GM20000 (cell line): ENCODE measurements around the gene KLHL3.
"Not testable (repeated sequence)": the region's sequence is repeated elsewhere in the genome, so short reads cannot be mapped to it uniquely, and the experiment has no call there.

ENCODE experiments used
- DNase-seq: peaks from one replicate; pipeline ENCODE4 v3.0.0; 2012; ENCODE audit warnings: low spot score
- TF ChIP-seq, protein P1 (sequence below): IDR thresholded peaks from 2 replicates; pipeline ENCODE4 v1.5.1; 2012; ENCODE audit warnings: mild to moderate bottlenecking, control low read depth; ENCODE audit errors: extremely low read depth, missing control alignments

KLHL3 gene

DNA sequence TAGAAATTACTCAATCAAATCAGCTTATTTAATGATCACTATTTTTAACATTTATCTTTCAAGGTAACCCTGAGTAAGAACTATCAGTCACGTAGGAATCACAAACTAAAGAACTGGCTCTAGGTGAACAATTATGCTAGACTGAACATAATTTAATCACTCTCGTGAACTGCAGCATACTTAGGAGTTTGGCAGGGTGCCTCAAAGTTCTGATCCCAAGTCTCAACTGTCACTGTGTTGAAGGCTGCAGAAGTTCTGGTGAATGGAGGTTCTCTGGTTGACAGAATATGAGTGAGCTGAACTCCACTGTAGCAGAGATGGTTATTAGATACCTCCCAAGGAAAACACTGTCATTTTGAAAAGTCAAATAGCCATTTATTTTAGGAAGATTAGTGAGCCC, 89.1 kb downstream of the KLHL3 start:
- TF ChIP-seq, protein P1, sequence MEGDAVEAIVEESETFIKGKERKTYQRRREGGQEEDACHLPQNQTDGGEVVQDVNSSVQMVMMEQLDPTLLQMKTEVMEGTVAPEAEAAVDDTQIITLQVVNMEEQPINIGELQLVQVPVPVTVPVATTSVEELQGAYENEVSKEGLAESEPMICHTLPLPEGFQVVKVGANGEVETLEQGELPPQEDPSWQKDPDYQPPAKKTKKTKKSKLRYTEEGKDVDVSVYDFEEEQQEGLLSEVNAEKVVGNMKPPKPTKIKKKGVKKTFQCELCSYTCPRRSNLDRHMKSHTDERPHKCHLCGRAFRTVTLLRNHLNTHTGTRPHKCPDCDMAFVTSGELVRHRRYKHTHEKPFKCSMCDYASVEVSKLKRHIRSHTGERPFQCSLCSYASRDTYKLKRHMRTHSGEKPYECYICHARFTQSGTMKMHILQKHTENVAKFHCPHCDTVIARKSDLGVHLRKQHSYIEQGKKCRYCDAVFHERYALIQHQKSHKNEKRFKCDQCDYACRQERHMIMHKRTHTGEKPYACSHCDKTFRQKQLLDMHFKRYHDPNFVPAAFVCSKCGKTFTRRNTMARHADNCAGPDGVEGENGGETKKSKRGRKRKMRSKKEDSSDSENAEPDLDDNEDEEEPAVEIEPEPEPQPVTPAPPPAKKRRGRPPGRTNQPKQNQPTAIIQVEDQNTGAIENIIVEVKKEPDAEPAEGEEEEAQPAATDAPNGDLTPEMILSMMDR: no peak

DNA sequence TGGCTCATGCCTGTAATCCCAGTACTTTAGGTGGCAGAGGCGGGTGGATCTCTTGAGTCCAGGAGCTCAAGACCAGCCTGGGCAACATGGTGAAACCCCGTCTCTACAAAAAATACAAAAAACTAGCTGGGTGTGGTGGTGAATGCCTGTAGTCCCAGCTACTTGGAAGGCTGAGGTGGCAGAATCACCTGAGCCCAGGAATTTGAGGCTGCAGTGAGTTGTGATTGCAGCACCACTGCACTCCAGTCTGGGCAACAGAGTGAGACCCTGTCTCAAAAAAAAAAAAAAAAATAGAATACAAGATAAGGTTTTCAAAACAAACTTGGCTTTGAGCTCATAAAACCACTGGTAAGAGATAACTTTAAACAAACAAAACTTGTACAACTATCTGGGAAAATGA, 92.8 kb downstream of the KLHL3 start:
- DNase-seq: not testable (repeated sequence)

More for the DNA sequence above, 89.1 kb downstream of the KLHL3 start:
- DNase-seq: no peak

DNA sequence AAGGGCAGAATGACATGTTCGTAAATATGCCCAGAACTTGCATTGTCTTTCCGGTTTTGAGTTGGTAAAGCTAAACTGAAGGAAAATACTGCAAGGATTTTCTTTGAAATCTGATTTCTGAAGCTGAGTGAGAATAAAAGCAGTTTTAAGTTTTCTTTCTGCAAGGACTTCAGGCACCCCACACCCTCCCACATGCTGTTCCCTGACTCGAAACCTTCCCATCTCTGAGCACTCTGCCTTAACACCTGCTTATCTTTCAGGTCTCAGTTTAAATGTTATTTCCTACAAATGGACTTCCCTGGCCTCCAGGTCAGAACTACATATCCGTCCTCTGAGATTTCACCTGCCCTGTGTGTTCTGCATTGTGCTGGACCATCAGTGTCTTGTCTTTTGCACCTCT, 93.8 kb downstream of the KLHL3 start:
- TF ChIP-seq, protein P1: no peak
- no peak for DNase-seq

DNA sequence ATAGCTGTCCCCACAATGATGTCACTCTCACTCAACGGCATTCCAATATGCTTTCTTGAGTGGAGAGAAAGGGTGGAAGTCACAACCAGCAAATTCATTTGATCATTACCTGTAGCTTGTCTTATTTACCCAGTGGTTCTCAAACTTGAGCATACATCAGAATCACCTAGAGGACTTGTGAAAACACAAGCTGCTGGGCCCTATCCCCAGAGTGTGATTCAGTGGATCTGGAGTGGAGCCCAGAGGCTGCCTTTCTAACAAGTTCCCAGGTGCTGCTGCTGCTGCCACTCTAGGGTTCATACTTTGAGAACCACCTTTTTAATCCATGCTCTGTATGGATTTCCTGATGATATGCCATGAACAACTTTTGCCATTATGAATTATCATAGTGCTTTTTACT, 94.7 kb downstream of the KLHL3 start:
- TF ChIP-seq, protein P1: no peak
- no peak for DNase-seq

DNA sequence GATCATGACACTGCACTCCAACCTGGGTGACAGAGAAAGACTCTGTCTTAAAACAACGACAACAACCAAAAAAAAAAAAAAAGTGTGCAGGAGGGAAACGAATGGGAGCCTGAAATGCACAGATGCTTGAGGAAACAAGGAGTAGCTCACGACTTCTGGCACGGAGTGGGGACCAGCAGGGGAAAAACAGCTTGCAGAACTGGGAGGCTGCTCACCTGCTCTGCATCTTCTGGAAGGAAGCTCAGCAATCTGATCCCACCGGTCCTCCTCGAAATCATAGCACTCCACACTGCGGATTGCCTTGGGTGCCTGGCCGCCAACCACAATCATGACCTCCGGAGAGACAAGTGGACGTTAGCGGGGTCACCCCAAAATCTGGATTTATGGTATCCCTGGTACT, 96.2 kb downstream of the KLHL3 start:
- TF ChIP-seq, protein P1: no peak
- no peak for DNase-seq

DNA sequence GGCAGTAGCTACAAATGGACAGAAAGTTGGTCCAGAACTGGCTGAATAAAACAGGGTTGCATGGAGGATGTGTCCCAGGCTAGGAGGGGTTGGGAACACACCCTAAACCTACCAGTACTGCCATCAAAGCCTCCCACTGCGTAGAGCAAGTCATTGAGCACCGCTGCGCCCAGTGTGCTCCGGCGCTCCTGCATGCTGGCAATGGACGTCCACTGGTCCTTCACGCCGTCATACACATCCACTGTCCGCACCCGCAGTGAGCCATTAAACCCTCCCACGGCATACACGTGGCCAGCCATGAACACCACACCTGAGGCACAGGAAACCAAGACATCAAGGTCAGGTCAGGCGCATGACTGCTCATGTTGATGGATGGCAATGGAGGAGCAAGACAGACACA, 97.0 kb downstream of the KLHL3 start:
- TF ChIP-seq, protein P1: no peak
- no peak for DNase-seq

DNA sequence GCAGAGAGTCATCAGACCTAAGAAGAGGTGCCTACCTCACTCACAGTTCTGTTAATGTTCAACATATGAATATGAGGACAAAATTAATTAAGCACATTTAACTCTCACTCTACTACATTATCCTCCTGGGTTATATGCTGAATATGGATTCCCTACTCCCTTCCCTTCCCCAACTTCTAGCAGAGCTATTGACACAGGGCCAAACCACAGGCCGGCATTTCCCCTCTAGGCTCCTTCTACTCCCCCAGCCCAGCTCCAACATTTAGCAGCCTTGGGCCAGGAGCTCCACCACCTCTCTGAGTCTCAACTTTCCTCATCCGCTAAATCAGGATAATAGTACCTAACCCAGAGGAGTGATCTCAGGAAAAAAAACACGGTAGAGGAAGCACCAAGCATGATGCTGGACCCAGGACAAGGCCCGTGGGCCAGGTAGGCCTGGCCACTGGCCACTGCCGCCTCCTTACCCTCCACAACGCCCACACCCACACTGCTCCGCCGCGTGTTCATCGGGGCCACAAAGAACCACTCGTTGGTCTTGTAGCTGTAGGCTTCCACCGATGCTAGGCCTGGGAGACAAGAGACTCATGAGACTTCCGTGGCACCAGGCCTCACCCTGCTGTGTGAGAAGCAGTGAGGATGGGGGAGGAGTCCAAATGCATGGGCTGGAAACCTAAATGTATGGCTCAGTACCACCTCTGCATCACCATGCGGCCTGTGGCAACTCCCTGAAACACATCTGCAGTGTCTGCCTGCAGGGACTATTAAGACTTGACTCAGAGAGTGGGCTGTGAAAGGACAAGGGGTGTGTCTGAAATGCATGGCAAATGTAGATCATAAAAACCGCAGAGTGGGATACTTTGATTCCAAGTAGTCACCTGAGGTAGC, 98.8 kb downstream of the KLHL3 start:
- TF ChIP-seq, protein P1: no peak

DNA sequence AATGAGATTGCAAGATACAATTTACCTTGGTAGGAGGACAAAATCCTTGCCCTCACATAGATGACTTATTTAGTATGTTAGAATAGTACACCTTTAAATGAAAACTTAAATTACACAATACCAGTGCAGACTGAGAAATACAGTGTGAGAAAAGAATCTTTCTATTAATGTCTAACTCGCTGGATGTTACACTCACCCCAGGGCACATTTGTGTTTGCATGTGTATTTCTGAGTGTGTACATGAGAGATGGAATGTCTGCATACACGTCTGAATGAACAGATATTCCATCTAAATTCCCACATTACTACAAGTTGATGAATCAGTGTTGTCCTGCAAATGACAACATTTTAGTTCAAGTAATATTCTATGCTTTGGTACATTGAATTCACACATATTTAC, 99.8 kb downstream of the KLHL3 start:
- TF ChIP-seq, protein P1: no peak
- no peak for DNase-seq

More for the DNA sequence above, 98.8 kb downstream of the KLHL3 start:
- no peak for DNase-seq
